ENCODE data around the gene EIF3K. TPM values are rescaled to one million over a fixed set of nuclear protein-coding genes. Genes with fewer than 3 reads are reported as not detected.
A peak's percentile ranks its signal among the peaks of the same experiment; 100 is the strongest.

Gene EIF3K
- total and polyA plus RNA-seq, 11 donors: 447 to 1,239 (median 622) TPM

DNA sequence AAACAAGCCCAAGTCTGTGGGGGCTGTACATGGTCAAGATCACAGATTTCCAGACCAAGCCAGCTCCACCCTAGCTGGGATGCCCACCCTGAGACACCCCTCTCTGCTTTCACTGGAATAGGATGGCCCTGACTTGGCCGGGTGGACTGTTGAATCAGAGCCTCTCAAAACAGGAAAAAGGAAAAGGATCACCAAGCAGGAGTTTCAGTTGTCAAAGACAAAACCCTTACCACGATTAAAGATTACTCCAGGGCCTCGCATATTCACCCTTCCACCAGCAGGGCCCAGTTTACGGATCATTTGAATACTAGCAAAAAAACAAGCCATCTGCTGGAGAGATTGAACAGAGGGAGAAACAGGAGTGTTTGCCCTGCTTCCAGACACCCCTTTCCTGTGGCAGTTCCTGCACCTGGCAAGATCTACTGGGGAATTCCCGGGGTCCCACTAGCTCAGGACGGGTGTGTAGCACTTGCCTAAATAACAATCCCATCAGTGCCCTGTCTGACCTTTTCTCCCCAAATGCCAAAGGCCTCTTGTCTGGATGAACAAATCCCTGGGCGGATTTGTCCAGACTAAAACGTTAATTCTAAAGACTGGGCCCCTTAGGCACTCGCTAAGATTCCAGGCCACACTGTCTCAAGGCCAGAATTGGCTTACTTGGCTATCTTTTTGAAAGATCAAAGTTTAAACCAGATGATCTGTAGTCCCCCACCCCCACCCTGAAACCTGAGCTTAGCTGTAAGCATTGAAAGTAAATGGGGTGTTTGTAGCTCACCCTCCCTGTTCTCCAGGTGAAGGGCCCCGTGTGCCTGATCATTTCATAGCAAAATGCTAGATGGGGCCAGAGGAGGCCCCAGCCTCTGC, 66.9 kb downstream of the EIF3K start:
- Histone ChIP-seq H3K27ac (peak overlapping the region; percentile 75 to 96 (median 92)), H3K9me3 (no peaks in the 10 kb centered on the region), H3K36me3 (peaks cover 0 to 8% (median 3%) of the 10 kb centered on the region in 9 donors), H3K4me1 (peaks cover 22 to 100% (median 86%) of the 10 kb centered on the region in 12 donors), H3K27me3 (no peaks in the 10 kb centered on the region), H3K4me3 (no peak overlapping the region)
- 16 to 22% (median 17%) methylated on average over 10 of the region's 10 CpGs for WGBS, 4 donors
- ATAC-seq: peak in 1 of 4 donors; percentile 10
- DNase-seq: no peak
- intact Hi-C loops (cut with DNase I): no loop called here
- TF ChIP-seq, protein P1, sequence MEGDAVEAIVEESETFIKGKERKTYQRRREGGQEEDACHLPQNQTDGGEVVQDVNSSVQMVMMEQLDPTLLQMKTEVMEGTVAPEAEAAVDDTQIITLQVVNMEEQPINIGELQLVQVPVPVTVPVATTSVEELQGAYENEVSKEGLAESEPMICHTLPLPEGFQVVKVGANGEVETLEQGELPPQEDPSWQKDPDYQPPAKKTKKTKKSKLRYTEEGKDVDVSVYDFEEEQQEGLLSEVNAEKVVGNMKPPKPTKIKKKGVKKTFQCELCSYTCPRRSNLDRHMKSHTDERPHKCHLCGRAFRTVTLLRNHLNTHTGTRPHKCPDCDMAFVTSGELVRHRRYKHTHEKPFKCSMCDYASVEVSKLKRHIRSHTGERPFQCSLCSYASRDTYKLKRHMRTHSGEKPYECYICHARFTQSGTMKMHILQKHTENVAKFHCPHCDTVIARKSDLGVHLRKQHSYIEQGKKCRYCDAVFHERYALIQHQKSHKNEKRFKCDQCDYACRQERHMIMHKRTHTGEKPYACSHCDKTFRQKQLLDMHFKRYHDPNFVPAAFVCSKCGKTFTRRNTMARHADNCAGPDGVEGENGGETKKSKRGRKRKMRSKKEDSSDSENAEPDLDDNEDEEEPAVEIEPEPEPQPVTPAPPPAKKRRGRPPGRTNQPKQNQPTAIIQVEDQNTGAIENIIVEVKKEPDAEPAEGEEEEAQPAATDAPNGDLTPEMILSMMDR (IDR thresholded peaks at IDR 0.05): peak in 11 of 12 donors; percentile 22 to 60 (median 40)
- no peak for TF ChIP-seq POLR2A (IDR thresholded peaks at IDR 0.05)

DNA sequence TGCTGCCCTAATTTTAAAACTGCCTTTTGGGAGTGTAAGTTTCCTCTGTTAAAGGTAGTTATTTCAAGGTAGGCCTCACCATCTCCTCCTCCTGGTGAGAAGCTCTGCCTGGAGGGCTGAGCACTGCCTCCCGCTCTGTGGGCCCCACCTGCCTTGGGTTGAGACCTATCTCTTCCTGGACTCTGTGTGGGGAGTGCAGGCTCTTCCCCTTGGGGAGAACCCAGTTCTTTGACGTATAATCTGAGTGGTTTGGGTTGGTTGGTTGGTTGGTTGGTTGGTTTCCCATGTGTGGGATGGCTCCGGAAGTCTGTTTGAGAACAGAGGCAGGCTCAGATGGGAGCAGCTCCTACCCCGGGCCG, 67.5 kb downstream of the EIF3K start:
- Histone ChIP-seq H3K36me3 (peaks cover 0 to 8% (median 3%) of the 10 kb centered on the region in 9 donors), H3K27ac (peak overlapping the region; percentile 75 to 96 (median 92)), H3K4me1 (peaks cover 22 to 100% (median 86%) of the 10 kb centered on the region in 12 donors), H3K27me3 (no peaks in the 10 kb centered on the region), H3K9me3 (no peaks in the 10 kb centered on the region), H3K4me3 (no peak overlapping the region)
- no peak for ATAC-seq
- TF ChIP-seq, protein P1 (IDR thresholded peaks at IDR 0.05): no peak
- TF ChIP-seq POLR2A (IDR thresholded peaks at IDR 0.05): no peak
- 53 to 67% (median 66%) methylated on average over 5 of the region's 5 CpGs for WGBS, 4 donors
- no peak for DNase-seq
- intact Hi-C loops (cut with DNase I): no loop called here

Other genes with a start within 250 kb of the EIF3K start
- gene PSMD8, start 244.6 kb upstream of the EIF3K start, total RNA-seq: 100 to 1,000 TPM; 237 to 690 (median 325) TPM
- 100 to 1,000 TPM; 186 to 663 TPM for gene PSMD8, start 244.6 kb upstream of the EIF3K start, polyA plus RNA-seq
- under 1 TPM in 5 of 9 donors, not detected in 4; 0.18 to 0.67 (median 0.31) TPM for gene GGN, start 231.2 kb upstream of the EIF3K start, total RNA-seq
- gene GGN, start 231.2 kb upstream of the EIF3K start, polyA plus RNA-seq: under 1 TPM; 0.15 to 0.42 TPM
- 1 to 10 TPM in 2 of 9 donors, under 1 TPM in 6, not detected in 1; 0.18 to 3.1 (median 0.72) TPM for gene SPRED3, start 230.5 kb upstream of the EIF3K start, total RNA-seq
- gene SPRED3, start 230.5 kb upstream of the EIF3K start, polyA plus RNA-seq: 1 to 10 TPM in 1 of 2 donors, under 1 TPM in 1; 0.30 to 1.3 TPM
- 10 to 100 TPM in 8 of 9 donors, 1 to 10 TPM in 1; 9.3 to 15.8 (median 11.9) TPM for gene FAM98C, start 216.1 kb upstream of the EIF3K start, total RNA-seq
- 10 to 100 TPM in 1 of 2 donors, 1 to 10 TPM in 1; 9.6 to 10.3 TPM for gene FAM98C, start 216.1 kb upstream of the EIF3K start, polyA plus RNA-seq
- 1 to 10 TPM in 6 of 9 donors, under 1 TPM in 3; 0.51 to 6.7 (median 1.4) TPM for gene RASGRP4, start 193.0 kb upstream of the EIF3K start, total RNA-seq
- under 1 TPM; 0.61 to 0.91 TPM for gene RASGRP4, start 193.0 kb upstream of the EIF3K start, polyA plus RNA-seq
- gene RYR1, start 185.5 kb upstream of the EIF3K start, total RNA-seq: 1 to 10 TPM in 5 of 9 donors, under 1 TPM in 4; 0.44 to 2.1 (median 1.4) TPM
- gene RYR1, start 185.5 kb upstream of the EIF3K start, polyA plus RNA-seq: under 1 TPM; 0.61 to 0.72 TPM
- 1 to 10 TPM; 1.2 to 9.9 (median 2.7) TPM for gene MAP4K1, start 1.2 kb upstream of the EIF3K start, total RNA-seq
- 1 to 10 TPM in 1 of 2 donors, under 1 TPM in 1; 0.69 to 2.7 TPM for gene MAP4K1, start 1.2 kb upstream of the EIF3K start, polyA plus RNA-seq
- 100 to 1,000 TPM; 124 to 307 (median 154) TPM for gene ACTN4, start 28.5 kb downstream of the EIF3K start, total RNA-seq
- 100 to 1,000 TPM; 100 to 107 TPM for gene ACTN4, start 28.5 kb downstream of the EIF3K start, polyA plus RNA-seq
- gene CAPN12, start 125.3 kb downstream of the EIF3K start, total RNA-seq: 1 to 10 TPM in 2 of 9 donors, under 1 TPM in 7; 0.36 to 1.8 (median 0.72) TPM
- 1 to 10 TPM in 1 of 2 donors, under 1 TPM in 1; 0.91 to 1.4 TPM for gene CAPN12, start 125.3 kb downstream of the EIF3K start, polyA plus RNA-seq
- gene LGALS7, start 154.3 kb downstream of the EIF3K start, total RNA-seq: not detected
- gene LGALS7, start 154.3 kb downstream of the EIF3K start, polyA plus RNA-seq: under 1 TPM in 1 of 2 donors, not detected in 1; 0.33 TPM
- gene LGALS7B, start 170.0 kb downstream of the EIF3K start, total RNA-seq: not detected
- gene LGALS7B, start 170.0 kb downstream of the EIF3K start, polyA plus RNA-seq: not detected
- 1 to 10 TPM in 2 of 9 donors, under 1 TPM in 5, not detected in 2; 0.35 to 1.3 (median 0.65) TPM for gene LGALS4, start 193.8 kb downstream of the EIF3K start, total RNA-seq
- gene LGALS4, start 193.8 kb downstream of the EIF3K start, polyA plus RNA-seq: under 1 TPM; 0.68 to 0.91 TPM
- 100 to 1,000 TPM; 382 to 799 (median 564) TPM for gene ECH1, start 212.6 kb downstream of the EIF3K start, total RNA-seq
- gene ECH1, start 212.6 kb downstream of the EIF3K start, polyA plus RNA-seq: 1,000 to 10,000 TPM in 1 of 2 donors, 100 to 1,000 TPM in 1; 446 to 1,292 TPM
- 100 to 1,000 TPM in 8 of 9 donors, 10 to 100 TPM in 1; 93.6 to 256 (median 165) TPM for gene HNRNPL, start 230.8 kb downstream of the EIF3K start, total RNA-seq
- gene HNRNPL, start 230.8 kb downstream of the EIF3K start, polyA plus RNA-seq: 100 to 1,000 TPM; 103 to 142 TPM

All from heart left ventricle (tissue), 16 donors.